Tibial nerve (tissue), 4 donors: ENCODE results near the gene TMEM19. TPM values are rescaled to one million over a fixed set of nuclear protein-coding genes. Genes with fewer than 3 reads are reported as not detected.

ENCODE experiments used
- DNase-seq, 2 donors: peaks; one replicate each; pipeline ENCODE4 v3.0.0-alpha.2; 2019; ENCODE audit warnings: low spot score in 2 of 2
- H3K27ac ChIP-seq, 4 donors: fragments of 200-600 bp; sonication (generic) in 3 of 4; one replicate each; pipeline ENCODE4 v1.5.1; 2017 to 2019; ENCODE audit warnings: mild to moderate bottlenecking in 1 of 4
- H3K27me3 ChIP-seq, 2 donors: fragments of 200-600 bp; sonication (generic) in 1 of 2; one replicate each; pipeline versions ENCODE4 v1.5.1 to v1.6.0; 2017 to 2019
- H3K36me3 ChIP-seq, 3 donors: fragments of 200-600 bp; sonication (generic); one replicate each; pipeline ENCODE4 v1.5.1; 2018 to 2019
- H3K4me1 ChIP-seq, 4 donors: fragments of 200-600 bp; sonication (generic) in 3 of 4; one replicate each; pipeline ENCODE4 v1.5.1; 2017 to 2019
- H3K4me3 ChIP-seq, 4 donors: fragments of 200-600 bp; sonication (generic) in 3 of 4; one replicate each; pipeline ENCODE4 v1.5.1; 2017 to 2019; ENCODE audit warnings: mild to moderate bottlenecking in 1 of 4, moderate library complexity in 1 of 4
- H3K9me3 ChIP-seq, 4 donors: fragments of 200-600 bp; sonication (generic) in 3 of 4; one replicate each; pipeline ENCODE4 v1.5.1; 2017 to 2019
- EP300 ChIP-seq, 2 donors: sonication (generic); formaldehyde crosslinking; IDR thresholded peaks; one replicate each; pipeline ENCODE4 v1.6.1; 2017; ENCODE audit warnings: antibody characterized with exemption in 2 of 2, mild to moderate bottlenecking in 1 of 2
- POLR2A ChIP-seq, 2 donors: fragments of 450-650 bp; IDR thresholded peaks; one replicate each; pipeline ENCODE4 v1.6.1; 2017; ENCODE audit warnings: antibody characterized with exemption in 2 of 2, mild to moderate bottlenecking in 2 of 2, moderate library complexity in 2 of 2
- WGBS, 2 donors: methylation state at CpG; one replicate each; pipeline ENCODE4 v1.1.5; 2018; 5-methylcytosine and 5-hydroxymethylcytosine counted together
- total RNA-seq, 4 donors: library from RNA; depleted of rRNA; stranded (reverse); fragments of >200 nt; gene quantifications; one replicate each; pipeline ENCODE4 v1.1.0, GENCODE V29; 2016
- TF ChIP-seq, protein P1 (sequence below), 5 experiments: fragments of 200-600 bp in 3 of 5; fragments of 450-650 bp in 2 of 5; sonication (generic) in 3 of 5; IDR thresholded peaks; one replicate each; pipeline ENCODE4 v1.5.1; 2016 to 2019; ENCODE audit warnings: antibody characterized with exemption in 5 of 5, mild to moderate bottlenecking in 3 of 5, moderate library complexity in 2 of 5

The TMEM19 gene
- total RNA-seq, 4 donors from 2014 or later, result 9.3 to 17.6 (median 16.0) TPM

DNA sequence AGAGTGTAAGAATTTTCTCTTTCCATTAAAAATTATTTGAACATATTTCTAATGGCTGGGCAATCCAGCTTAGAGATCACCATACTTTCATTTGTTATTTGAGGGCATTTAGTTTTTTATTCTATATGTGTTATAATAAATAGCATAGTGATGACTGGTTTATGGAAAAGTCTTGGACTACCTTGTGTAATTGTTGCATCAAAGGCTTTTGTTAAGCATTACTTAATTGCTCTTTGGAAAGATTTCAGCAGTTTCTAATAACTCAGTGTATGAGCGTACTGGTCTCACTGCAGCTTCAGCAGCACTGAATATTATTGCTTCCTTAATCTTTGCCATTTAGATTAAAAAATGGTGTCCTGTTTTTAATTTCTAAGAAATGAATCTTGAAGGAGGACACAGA, 22.8 kb downstream of the TMEM19 start:
- peaks cover 0 to 40% (median 0%) of the 10 kb centered on the region in 3 donors for H3K36me3 ChIP-seq
- TF ChIP-seq POLR2A (IDR thresholded peaks at IDR 0.05) (no peak), EP300 (IDR thresholded peaks at IDR 0.05) (no peak)
- TF ChIP-seq, protein P1, sequence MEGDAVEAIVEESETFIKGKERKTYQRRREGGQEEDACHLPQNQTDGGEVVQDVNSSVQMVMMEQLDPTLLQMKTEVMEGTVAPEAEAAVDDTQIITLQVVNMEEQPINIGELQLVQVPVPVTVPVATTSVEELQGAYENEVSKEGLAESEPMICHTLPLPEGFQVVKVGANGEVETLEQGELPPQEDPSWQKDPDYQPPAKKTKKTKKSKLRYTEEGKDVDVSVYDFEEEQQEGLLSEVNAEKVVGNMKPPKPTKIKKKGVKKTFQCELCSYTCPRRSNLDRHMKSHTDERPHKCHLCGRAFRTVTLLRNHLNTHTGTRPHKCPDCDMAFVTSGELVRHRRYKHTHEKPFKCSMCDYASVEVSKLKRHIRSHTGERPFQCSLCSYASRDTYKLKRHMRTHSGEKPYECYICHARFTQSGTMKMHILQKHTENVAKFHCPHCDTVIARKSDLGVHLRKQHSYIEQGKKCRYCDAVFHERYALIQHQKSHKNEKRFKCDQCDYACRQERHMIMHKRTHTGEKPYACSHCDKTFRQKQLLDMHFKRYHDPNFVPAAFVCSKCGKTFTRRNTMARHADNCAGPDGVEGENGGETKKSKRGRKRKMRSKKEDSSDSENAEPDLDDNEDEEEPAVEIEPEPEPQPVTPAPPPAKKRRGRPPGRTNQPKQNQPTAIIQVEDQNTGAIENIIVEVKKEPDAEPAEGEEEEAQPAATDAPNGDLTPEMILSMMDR (IDR thresholded peaks at IDR 0.05), result no peak
- no peak for DNase-seq
- no peak overlapping the region for H3K4me3 ChIP-seq
- no peak overlapping the region for H3K27ac ChIP-seq
- peaks cover 0 to 22% (median 0%) of the 10 kb centered on the region in 4 donors for H3K9me3 ChIP-seq
- H3K4me1 ChIP-seq, result no peaks in the 10 kb centered on the region
- H3K27me3 ChIP-seq, result no peaks in the 10 kb centered on the region
- 98 to 100% methylated on average over 1 of the region's 1 CpG for WGBS, 2 donors

DNA sequence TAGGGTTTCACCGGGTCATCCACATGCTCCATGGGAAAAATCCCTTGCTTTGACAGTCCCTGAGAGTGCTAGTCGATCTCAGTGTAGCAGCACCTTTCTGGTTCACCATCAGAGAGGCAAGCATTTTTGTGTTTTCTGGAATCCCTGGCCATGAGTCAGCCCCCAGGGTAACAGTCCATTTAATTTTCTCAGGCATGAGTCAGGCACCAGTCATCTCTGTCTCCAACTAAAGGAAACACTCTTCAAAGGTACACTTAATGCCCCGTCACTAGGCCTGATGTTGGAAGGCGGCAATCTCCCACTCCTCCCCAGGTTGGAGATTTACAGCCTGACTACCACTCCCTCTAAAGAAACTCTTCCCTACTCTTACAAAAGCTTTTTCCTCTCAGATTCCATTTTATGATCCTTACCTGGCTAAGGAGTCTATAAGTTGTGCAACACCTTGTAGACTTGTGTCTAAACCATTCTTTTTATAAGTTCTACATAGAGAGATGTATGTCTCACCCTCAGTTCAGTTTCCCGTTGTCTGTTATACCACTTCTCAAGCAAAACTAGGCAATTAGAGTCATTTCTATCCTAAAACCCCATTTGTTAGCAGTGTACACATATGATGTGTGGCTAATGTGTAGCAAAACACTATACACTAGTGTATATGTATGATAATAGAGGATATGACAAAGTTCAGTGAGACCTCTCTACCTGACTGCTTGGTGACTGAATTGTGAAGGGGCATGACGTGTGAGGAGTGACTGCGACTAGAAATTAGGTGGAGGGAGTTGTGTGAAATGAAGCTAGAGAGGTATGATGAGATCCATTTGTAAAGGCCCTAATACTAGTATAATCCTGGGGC, 24.6 kb downstream of the TMEM19 start:
- TF ChIP-seq POLR2A (IDR thresholded peaks at IDR 0.05) (no peak), EP300 (IDR thresholded peaks at IDR 0.05) (no peak)
- TF ChIP-seq, protein P1 (IDR thresholded peaks at IDR 0.05), result no peak
- no peaks in the 10 kb centered on the region for H3K4me1 ChIP-seq
- no peak overlapping the region for H3K4me3 ChIP-seq
- peaks cover 0 to 26% (median 0%) of the 10 kb centered on the region in 3 donors for H3K36me3 ChIP-seq
- no peak for DNase-seq
- H3K27ac ChIP-seq, result no peak overlapping the region
- peaks cover 0 to 39% (median 0%) of the 10 kb centered on the region in 4 donors for H3K9me3 ChIP-seq
- WGBS, 2 donors, result 90 to 93% methylated on average over 7 of the region's 7 CpGs
- H3K27me3 ChIP-seq, result no peaks in the 10 kb centered on the region

DNA sequence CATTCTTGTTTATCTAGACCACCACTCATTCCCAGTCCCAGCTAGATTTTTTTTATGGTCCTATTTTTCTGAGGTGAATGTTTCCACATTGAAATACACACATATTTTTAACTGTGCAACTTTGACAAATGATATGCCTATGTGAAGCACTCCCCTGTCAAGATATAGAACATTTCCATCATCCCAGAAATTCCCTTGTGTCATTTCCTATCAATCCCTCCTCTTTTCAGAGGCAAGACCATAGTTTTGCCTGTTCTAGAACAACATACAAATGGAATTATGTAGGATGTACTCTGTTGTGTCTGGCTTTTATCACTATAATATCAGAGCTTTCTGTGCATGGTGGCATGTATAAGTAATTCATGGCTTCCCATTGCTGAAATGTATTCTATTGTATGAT, 32.7 kb downstream of the TMEM19 start:
- H3K4me3 ChIP-seq, result no peak overlapping the region
- no peak for TF ChIP-seq POLR2A (IDR thresholded peaks at IDR 0.05)
- TF ChIP-seq, protein P1 (IDR thresholded peaks at IDR 0.05), result no peak
- no peak for TF ChIP-seq EP300 (IDR thresholded peaks at IDR 0.05)
- H3K27me3 ChIP-seq, result no peaks in the 10 kb centered on the region
- H3K36me3 ChIP-seq, result no peaks in the 10 kb centered on the region
- DNase-seq, result no peak
- H3K27ac ChIP-seq, result no peak overlapping the region
- no peaks in the 10 kb centered on the region for H3K4me1 ChIP-seq
- peaks cover 0 to 31% (median 0%) of the 10 kb centered on the region in 4 donors for H3K9me3 ChIP-seq

DNA sequence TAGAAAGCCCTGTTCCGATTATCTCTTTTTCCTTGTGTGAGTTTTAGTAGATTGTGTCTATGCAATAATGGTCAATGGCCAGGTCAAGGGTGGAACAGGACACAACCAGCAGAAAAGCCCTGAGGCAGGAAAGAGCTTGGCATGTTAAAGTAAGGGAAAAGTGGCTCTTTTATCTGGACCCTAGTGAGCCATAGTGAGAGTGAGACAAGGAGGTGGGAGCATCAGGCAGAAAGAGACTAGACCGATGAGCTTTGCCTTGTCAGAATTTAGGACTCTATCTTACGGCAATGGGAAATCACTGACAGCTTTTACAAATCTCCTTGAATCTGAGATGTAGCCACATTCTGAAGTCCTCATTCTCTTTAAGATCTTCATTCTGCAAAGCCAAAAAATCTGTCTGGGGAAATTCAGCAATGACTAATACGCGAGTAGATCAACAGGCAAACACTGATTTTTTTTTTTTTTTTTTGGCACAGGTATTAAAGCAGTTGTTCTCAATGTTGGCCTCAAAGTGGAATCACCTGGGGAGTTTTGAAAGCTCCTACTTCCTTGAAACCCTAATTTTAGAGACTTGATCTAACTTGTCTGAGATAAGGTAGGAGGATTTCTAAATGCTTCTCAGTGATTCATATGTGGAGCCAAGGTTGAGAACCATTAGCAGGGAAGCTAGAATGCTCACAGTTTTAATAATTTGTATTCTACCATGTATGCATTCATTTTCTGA, 33.9 kb downstream of the TMEM19 start:
- DNase-seq, result no peak
- Histone ChIP-seq H3K4me3 (no peak overlapping the region), H3K9me3 (peaks cover 0 to 19% (median 0%) of the 10 kb centered on the region in 4 donors), H3K36me3 (no peaks in the 10 kb centered on the region), H3K27me3 (no peaks in the 10 kb centered on the region), H3K4me1 (no peaks in the 10 kb centered on the region), H3K27ac (no peak overlapping the region)
- TF ChIP-seq EP300 (IDR thresholded peaks at IDR 0.05), result no peak
- TF ChIP-seq POLR2A (IDR thresholded peaks at IDR 0.05), result no peak
- TF ChIP-seq, protein P1 (IDR thresholded peaks at IDR 0.05), result no peak
- WGBS, 2 donors, result 74 to 80% methylated on average over 5 of the region's 5 CpGs
